Occipital lobe (tissue), 3 donors: Measurements from ENCODE around the gene KLHDC1. TPM values are rescaled to one million over a fixed set of nuclear protein-coding genes. Genes with fewer than 3 reads are reported as not detected.
"Not testable (repeated sequence)": the region's sequence is repeated elsewhere in the genome, so short reads cannot be mapped to it uniquely, and the experiment has no call there.

ENCODE experiments used
- DNase-seq: peaks from one replicate; lab custom pipeline; 2025; lab: John Stamatoyannopoulos, UW
- small RNA-seq: library from RNA; depleted of rRNA; stranded (forward); fragments of <200 nt; gene quantifications from one replicate; pipeline ENCODE3, GENCODE V24; 2014
- total RNA-seq: library from RNA; depleted of rRNA; stranded (reverse); fragments of >200 nt; gene quantifications from one replicate; pipeline ENCODE4 v1.2.3, GENCODE V29; 2014

KLHDC1 gene
- total RNA-seq, 1 donor from 2014 or later = 15.9 TPM

- DNase-seq = not testable (repeated sequence)
These were observed 88.1 kb downstream of the KLHDC1 start for GRCh38 chr14:49781040-49781439.

- no peak for DNase-seq
These were observed 90.6 kb downstream of the KLHDC1 start for GRCh38 chr14:49783394-49784014.

GRCh38 chr14:49786315-49786714, 93.4 kb downstream of the KLHDC1 start:
- no peak for DNase-seq

- DNase-seq = no peak
These were observed 99.7 kb downstream of the KLHDC1 start for GRCh38 chr14:49792618-49793017.

- DNase-seq = no peak
These were observed 103.1 kb downstream of the KLHDC1 start for GRCh38 chr14:49796025-49796424.

Small RNA genes lying within 50 kb of the gene (small RNA-seq; reads per million reads assigned to genes)
- gene RNU6ATAC30P = not detected

Other genes with a start within 250 kb of the KLHDC1 start
- gene RPS29, start 106.7 kb upstream of the KLHDC1 start, total RNA-seq = 2,148 TPM
- 6.2 TPM for gene LRR1, start 94.2 kb upstream of the KLHDC1 start, total RNA-seq
- 63.3 TPM for gene RPL36AL, start 72.5 kb upstream of the KLHDC1 start, total RNA-seq
- 47.3 TPM for gene MGAT2, start 72.3 kb upstream of the KLHDC1 start, total RNA-seq
- 17.2 TPM for gene DNAAF2, start 57.9 kb upstream of the KLHDC1 start, total RNA-seq
- 12.0 TPM for gene POLE2, start 4.9 kb upstream of the KLHDC1 start, total RNA-seq
- 180 TPM for gene KLHDC2, start 75.0 kb downstream of the KLHDC1 start, total RNA-seq
- 145 TPM for gene NEMF, start 159.7 kb downstream of the KLHDC1 start, total RNA-seq
- gene ARF6, start 200.0 kb downstream of the KLHDC1 start, total RNA-seq = 61.3 TPM